Eye (tissue), 1 donor: ENCODE data around the gene OR10A3.

Experiments
- DNase-seq: peaks from one replicate; pipeline ENCODE4 v3.0.0-alpha.2; 2015

The OR10A3 gene, protein sequence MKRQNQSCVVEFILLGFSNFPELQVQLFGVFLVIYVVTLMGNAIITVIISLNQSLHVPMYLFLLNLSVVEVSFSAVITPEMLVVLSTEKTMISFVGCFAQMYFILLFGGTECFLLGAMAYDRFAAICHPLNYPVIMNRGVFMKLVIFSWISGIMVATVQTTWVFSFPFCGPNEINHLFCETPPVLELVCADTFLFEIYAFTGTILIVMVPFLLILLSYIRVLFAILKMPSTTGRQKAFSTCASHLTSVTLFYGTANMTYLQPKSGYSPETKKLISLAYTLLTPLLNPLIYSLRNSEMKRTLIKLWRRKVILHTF

GRCh38 chr11:7941608-7942007 lies at the start of gene OR10A3:
Gene OR10A3 (minus strand): TSS chr11:7941708. CDS start chr11:7939520, 2,188 bp downstream.
- DNase-seq: no peak

GRCh38 chr11:7987560-7987883 lies 46.0 kb upstream of the OR10A3 start:
- DNase-seq: peak; percentile 25

- DNase-seq: peak; percentile 100
Measured at GRCh38 chr11:7986768-7987559, 45.5 kb upstream of the OR10A3 start, which contains the start of gene EIF3F. Gene EIF3F (plus strand): TSS chr11:7987337. CDS start chr11:7987353, 16 bp downstream.

DNA sequence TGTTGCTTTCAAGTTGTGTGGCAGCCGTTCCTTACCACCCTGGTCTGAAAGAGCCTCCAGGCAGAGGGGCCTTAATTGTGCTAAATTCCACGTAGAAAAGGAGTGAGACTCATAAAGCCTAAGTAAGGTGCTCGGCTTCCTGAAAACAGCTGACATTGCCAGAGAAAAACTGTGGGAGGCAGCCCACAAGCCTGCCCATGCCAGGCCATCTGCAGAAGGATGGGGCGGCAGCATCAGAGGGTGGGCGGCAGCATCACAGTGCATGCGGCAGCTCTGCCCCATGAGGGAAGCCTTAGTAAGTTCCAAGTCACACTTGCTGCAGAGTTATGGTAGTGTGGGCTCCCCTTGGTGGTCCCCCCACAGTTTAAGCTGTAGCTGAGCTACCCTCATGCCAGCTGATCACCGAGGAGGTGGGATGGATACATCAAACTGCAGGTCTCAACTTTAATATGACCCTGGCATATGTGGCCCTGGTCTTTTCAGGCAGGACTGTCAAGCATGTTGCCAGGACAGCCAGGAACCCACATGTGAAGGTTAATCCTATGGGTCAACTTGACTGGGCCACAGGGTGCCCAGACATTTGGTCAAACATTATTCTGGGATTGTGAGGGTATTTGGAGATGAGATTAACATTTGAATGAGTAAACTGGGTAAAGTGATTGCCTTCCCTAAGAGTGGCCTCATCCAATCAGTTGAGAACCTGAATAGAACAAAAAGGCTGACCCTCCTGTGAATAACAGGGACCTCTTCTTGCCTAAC lies 42.5 kb upstream of the OR10A3 start:
- no peak for DNase-seq

DNA sequence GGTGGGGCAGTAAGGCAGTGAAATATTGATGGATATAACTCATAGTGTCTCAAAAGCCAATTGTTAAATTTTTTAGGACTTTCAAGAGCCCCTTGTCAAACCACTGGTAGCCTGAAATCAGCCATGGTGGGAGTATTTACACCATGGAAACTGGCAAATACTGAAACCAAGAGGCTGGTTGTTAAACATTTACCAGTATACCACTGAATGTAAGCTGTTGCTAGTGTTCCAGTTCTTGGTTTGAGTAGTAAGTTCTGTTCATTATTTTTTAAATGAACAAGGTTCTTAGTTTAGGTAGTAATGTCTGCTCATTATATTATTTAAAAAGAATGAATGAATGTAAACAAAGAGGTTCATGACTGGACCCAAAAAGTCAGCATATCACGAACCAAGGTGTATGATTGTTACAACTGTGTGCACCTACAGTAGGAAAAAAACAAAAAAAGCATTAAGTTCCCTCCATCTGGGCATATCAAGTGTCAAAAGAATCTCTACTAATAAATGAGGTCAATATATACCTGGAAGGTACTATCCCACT lies 41.1 kb upstream of the OR10A3 start:
- DNase-seq: no peak

GRCh38 chr11:7981619-7982157 lies 40.2 kb upstream of the OR10A3 start:
- no peak for DNase-seq

GRCh38 chr11:7977232-7977917 lies 35.9 kb upstream of the OR10A3 start:
- DNase-seq: peak; percentile 6

DNA sequence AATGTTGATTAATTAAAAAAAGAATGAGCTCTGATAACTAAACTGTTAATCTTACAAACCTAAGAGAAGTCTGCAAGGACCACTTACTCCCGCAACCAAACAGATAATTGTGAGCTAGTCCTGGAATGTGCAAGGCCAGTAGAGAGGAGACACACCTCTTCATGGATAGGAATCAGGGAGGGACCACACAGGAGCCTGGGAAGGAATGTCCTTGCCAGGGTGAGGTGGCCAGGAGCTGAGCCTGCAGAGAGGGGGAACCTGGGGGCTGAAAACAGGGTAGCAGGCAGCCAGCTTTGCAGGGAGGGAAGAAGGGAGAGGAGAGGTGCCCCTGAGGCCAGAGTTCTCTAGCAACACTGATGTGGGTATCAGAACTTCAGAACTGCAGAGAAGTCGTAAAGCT lies 33.2 kb upstream of the OR10A3 start:
- DNase-seq: no peak

GRCh38 chr11:7973011-7973410 lies 31.5 kb upstream of the OR10A3 start:
- no peak for DNase-seq

GRCh38 chr11:7971846-7972245 lies 30.3 kb upstream of the OR10A3 start:
- DNase-seq: no peak

DNA sequence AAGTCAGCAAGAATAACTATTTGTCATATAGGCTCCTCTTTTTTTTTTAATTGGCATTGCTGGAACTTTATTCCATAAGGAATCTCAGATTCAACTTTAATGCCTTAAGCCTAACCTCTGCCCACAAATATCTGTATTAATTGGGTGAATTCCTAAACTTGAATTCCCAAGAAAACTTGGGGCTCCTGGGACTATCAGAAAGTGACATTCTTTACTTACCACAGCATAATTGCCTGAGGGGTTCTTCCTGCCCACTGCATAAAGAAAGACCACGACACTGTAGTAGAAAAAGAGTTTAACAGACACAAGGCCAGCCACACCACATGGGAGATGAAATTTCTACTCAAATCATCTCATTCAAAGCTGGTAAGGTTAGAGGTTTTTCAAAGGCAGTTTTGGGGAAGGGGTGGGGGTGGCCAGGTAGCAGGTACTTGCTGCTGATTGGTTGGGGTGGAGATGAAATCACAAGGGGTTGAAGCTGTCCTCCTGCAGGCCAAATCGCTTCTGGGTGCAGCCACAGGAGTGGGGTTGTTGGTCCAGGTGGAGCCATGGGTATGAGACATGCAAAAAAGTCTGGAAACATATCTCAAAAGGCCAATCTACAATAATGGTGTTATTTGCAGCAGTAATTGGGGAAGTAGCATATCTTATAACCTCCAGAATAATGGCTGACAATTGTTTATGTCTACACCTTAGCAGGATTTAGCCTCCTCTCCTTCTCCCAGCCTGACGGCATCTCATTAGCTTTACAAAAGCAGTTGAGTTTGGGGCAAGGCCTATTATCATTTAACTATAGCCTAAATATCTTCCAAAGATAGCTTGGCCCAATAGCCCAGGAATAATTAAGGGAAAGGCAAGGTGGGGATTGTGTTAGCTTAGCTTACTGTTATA lies 28.5 kb upstream of the OR10A3 start:
- peak; percentile 9 for DNase-seq

DNA sequence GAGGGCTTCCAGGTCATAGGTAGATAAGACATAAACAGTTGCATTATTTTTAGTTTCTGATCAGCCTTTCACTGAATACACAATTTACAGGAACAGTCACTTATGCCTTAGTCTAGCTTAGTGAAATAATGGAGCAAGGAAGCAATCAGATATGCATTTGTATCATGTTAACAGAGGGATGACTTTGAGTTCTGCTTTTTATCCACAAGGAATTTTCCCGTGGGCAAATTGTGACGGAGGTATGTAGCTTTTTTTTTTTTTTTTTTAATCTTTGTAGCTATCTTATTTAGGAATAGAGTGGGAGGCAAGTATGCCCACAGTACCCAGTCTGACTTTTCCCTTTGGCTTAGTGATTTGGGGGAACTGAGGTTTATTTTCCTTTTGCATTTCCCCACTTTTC lies 27.2 kb upstream of the OR10A3 start:
- DNase-seq: no peak

DNA sequence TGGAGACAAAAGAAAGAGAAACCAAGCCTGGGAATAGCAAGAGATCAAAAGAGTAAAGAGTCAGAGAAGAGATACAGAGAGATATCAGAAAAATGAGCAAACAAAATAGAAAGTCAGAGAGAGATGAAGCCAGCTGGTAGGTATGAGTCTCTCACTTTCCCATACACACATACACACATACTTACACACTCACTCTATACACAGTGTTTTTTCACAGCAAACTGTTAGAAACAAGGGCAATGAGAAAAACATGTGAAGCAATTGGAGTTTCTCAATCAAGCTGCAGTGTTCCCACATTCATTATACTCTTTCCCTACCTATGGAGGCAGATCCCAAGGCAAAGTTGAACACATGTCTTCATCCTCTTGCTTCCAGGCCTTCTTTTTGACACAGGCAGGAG lies 26.3 kb upstream of the OR10A3 start:
- DNase-seq: no peak

DNA sequence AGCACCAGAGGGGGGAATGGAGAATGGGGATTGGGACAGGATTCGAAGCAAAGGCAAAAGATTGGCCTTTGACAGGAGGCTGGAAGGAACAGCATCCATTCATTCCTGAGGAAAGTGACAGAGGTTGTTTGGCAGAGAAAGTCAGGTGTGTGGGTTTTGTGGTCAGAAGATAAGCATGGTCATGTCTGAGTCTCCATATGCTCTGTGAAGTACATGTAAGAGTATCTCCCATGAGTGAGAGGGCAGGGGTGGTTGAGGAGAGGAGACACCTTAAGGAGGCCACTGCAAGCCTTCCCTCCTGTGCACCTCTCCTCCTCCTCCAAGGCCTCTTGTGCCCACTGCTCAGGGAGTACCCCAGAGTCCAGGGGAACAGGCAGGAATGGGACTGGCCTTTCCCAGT lies 25.6 kb upstream of the OR10A3 start:
- no peak for DNase-seq

GRCh38 chr11:7965386-7965785 lies 23.9 kb upstream of the OR10A3 start, which contains the start of gene NLRP10:
Gene NLRP10 (minus strand): TSS chr11:7965447. CDS start chr11:7963495, 1,952 bp downstream.
- peak; percentile 4 for DNase-seq

DNA sequence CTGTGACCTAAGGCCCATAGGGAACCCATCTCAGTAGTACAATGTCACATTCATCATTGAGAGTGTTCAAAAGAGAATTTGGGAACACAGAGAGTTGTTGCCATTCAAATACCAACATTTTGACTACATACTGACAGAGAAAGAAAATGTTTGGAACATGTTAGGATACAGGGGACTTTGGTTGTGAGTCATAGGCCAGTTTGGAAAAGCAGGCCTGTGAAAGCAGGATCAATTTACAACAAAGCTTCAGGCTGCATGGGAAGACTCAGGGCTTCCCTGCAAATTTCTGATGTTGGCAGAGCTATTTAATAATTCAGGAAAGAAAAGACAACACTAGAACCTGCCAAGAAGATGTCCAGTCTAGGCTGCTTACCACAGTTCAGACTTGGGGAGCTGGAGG lies 23.4 kb upstream of the OR10A3 start:
- no peak for DNase-seq

- DNase-seq: no peak
Measured at GRCh38 chr11:7964261-7964660, 22.8 kb upstream of the OR10A3 start.

DNA sequence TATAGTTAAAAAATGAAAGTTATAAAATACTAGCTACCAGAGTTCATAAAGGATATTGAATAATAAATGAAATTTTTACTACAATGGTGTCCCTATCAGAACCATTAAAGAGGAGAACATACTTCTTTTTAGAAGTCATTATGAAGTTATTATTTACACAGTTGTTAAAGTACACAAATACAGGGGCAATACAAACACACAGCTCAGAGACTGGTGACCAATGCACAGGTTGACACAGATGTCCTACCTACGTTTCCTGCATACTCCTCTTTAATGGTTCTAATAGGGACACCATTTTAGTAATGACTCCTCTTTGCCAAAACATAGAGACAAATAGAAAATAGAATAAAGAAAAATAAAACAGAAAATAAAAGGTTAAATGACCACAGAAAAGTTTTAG lies 13.7 kb upstream of the OR10A3 start:
- no peak for DNase-seq

- DNase-seq: no peak
Measured at GRCh38 chr11:7949934-7950333, 8.4 kb upstream of the OR10A3 start.

DNA sequence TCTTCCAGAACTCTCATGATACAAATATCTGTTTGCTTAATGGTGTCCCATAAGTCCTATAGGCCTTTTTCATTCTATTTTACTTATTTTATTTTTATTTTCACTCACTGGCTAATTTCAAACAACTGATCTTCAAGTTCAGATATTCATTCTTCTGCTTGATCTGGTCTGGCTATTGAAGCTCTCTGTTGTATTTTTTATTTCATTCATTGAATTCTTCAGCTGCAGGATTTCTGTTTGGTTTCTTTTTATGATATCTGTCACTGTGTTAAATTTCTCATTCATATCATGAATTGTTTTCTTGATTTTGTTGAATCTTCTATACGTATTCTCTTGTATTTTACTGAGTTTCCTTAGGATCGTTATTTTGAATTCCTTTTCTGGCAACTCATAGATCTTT lies 2.6 kb upstream of the OR10A3 start:
- no peak for DNase-seq

DNA sequence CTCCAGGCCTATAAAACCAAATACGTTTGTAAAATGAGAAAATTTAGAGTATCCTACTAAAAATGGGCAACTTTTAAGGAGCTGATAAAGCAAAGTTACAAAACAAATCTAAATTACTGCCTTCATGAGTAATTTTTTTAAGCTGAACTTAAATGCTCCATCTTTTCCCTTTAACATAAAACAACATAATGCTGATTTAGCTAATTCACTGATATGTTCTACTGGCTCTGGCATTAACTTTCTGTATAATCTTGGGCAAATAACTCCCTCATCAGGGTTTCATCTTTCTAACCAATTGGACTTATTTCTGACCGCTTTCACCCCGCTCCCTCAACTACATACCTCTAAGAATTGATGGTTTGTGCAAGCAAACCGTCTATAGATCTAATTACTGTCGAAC lies 362 bp downstream of the OR10A3 start:
- DNase-seq: no peak
